Activated naive CD8-positive, alpha-beta T cell treated with anti-CD3 and anti-CD28 coated beads, Interleukin-2, amount 10 ng/mL, durations not matched to agents 7 days and 5 days (primary cell): Measurements from ENCODE around the gene PPTC7. TPM values are rescaled to one million over a fixed set of nuclear protein-coding genes. Genes with fewer than 3 reads are reported as not detected.
"Not testable (repeated sequence)": the region's sequence is repeated elsewhere in the genome, so short reads cannot be mapped to it uniquely, and the experiment has no call there.

Experiments used
- ATAC-seq: fragments of 150-1000 bp; cut with Tn5 transposase; one replicate; pipeline ENCODE4 v1.10.0; 2021; ENCODE audit warnings: low read depth, moderate library complexity
- POLR2A ChIA-PET: fragments of 350-600 bp; sonication (Branson Sonifier 250); formaldehyde crosslinking; loops from one replicate; lab custom pipeline; 2021; ENCODE audit warnings: antibody characterized with exemption; lab: Charles Lee
- DNase-seq: peaks from one replicate; pipeline ENCODE4 v3.0.0; 2021
- H3K27ac Mint-ChIP-seq: one replicate; pipeline ENCODE4 v1.8.0; 2022; ENCODE audit warnings: mild to moderate bottlenecking, mixed read lengths
- H3K27me3 Mint-ChIP-seq: one replicate; pipeline ENCODE4 v1.8.0; 2022; ENCODE audit warnings: mild to moderate bottlenecking, moderate library complexity, mixed read lengths
- H3K36me3 Mint-ChIP-seq: one replicate; pipeline ENCODE4 v1.8.0; 2021; ENCODE audit warnings: mild to moderate bottlenecking, mixed read lengths
- H3K4me1 Mint-ChIP-seq: one replicate; pipeline ENCODE4 v1.8.0; 2021; ENCODE audit warnings: mixed read lengths
- H3K4me3 Mint-ChIP-seq: one replicate; pipeline ENCODE4 v1.8.0; 2022; ENCODE audit warnings: mild to moderate bottlenecking, moderate library complexity, mixed read lengths
- H3K9me3 Mint-ChIP-seq: one replicate; pipeline ENCODE4 v1.8.0; 2021; ENCODE audit warnings: mixed read lengths
- total RNA-seq, 2 experiments: library from RNA; stranded (reverse); gene quantifications; one replicate each; pipeline ENCODE4 v1.2.3, GENCODE V29; 2021

Gene PPTC7, protein sequence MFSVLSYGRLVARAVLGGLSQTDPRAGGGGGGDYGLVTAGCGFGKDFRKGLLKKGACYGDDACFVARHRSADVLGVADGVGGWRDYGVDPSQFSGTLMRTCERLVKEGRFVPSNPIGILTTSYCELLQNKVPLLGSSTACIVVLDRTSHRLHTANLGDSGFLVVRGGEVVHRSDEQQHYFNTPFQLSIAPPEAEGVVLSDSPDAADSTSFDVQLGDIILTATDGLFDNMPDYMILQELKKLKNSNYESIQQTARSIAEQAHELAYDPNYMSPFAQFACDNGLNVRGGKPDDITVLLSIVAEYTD
- total RNA-seq = 10 to 100 TPM; 28.3 to 30.0 TPM

GRCh38 chr12:110583137-110584059 is at the start of gene PPTC7:
Gene PPTC7 (minus strand): TSS chr12:110583318. CDS start chr12:110583031, 287 bp downstream.
- no peaks in the 10 kb centered on the region for H3K27me3 Mint-ChIP-seq
- H3K9me3 Mint-ChIP-seq = no peaks in the 10 kb centered on the region
- H3K27ac Mint-ChIP-seq = peak within 1 kb of the TSS; percentile 91
- POLR2A ChIA-PET = interaction anchor here (1.2 to 2.6 kb wide), 2 partner anchors 81 to 133 kb away, joined by 3 to 11 read pairs; partner anchors contain the start of genes ARPC3, RAD9B and VPS29
- H3K4me1 Mint-ChIP-seq = peaks cover 52% of the 10 kb centered on the region
- ATAC-seq = peak; percentile 95
- H3K36me3 Mint-ChIP-seq = peaks cover 9% of the 10 kb centered on the region
- peak; percentile 91 for DNase-seq
- H3K4me3 Mint-ChIP-seq = peak within 1 kb of the TSS; percentile 94

GRCh38 chr12:110627500-110628195 is 44.5 kb upstream of the PPTC7 start:
- peaks cover 5% of the 10 kb centered on the region for H3K36me3 Mint-ChIP-seq
- POLR2A ChIA-PET = interaction anchor here (0.7 to 1.8 kb wide), 3 partner anchors 14 to 126 kb away, joined by 3 to 5 read pairs (median 3); partner anchors contain the start of genes RAD9B, TCTN1 and VPS29
- H3K9me3 Mint-ChIP-seq = no peaks in the 10 kb centered on the region
- peaks cover 13% of the 10 kb centered on the region for H3K4me1 Mint-ChIP-seq
- no peaks in the 10 kb centered on the region for H3K27me3 Mint-ChIP-seq
- DNase-seq (no peak), ATAC-seq (no peak)
- peak overlapping the region; percentile 40 for H3K4me3 Mint-ChIP-seq
- H3K27ac Mint-ChIP-seq = peak overlapping the region; percentile 59

- no peak overlapping the region for H3K27ac Mint-ChIP-seq
- peaks cover 2% of the 10 kb centered on the region for H3K36me3 Mint-ChIP-seq
- DNase-seq (no peak), ATAC-seq (no peak)
- POLR2A ChIA-PET = interaction anchor here (0.9 kb wide), 1 partner anchor 18 kb away, joined by 3 read pairs; no protein-coding TSS in a partner anchor
- no peaks in the 10 kb centered on the region for H3K9me3 Mint-ChIP-seq
- no peak overlapping the region for H3K4me3 Mint-ChIP-seq
- H3K27me3 Mint-ChIP-seq = peaks cover under 1% of the 10 kb centered on the region
- H3K4me1 Mint-ChIP-seq = peaks cover 13% of the 10 kb centered on the region
These were observed 39.5 kb upstream of the PPTC7 start for GRCh38 chr12:110622582-110622981.

DNA sequence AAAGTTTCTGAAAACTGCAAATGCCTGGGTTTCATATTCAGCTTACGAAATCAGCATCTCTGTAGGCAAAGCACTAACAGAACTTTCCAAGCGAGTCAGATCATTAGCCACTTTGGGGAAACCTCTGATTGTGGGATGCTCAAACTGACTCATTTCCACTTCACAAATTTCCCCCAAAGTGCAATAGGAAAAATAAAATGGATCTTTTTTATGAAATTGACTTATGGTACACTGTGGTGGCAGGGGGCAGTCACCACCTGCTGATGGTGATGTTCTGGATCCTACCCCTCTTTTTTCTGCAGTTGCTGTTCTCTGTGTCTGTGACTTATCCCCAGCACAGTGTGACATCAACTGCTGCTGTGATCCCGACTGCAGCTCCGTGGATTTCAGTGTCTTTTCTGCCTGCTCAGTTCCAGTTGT is 36.4 kb upstream of the PPTC7 start:
- DNase-seq (no peak), ATAC-seq (peak; percentile 82)
- Mint-ChIP-seq H3K27ac (no peak overlapping the region), H3K4me3 (no peak overlapping the region), H3K4me1 (peaks cover 6% of the 10 kb centered on the region), H3K36me3 (no peaks in the 10 kb centered on the region), H3K9me3 (no peaks in the 10 kb centered on the region), H3K27me3 (peaks cover 2% of the 10 kb centered on the region)
- POLR2A ChIA-PET = interaction anchor here (0.5 to 0.6 kb wide), 2 partner anchors 13 to 151 kb away, joined by 3 read pairs; partner anchors contain the start of gene FAM216A

- POLR2A ChIA-PET = no interaction called here
- Mint-ChIP-seq H3K27me3 (peaks cover 2% of the 10 kb centered on the region), H3K9me3 (no peaks in the 10 kb centered on the region), H3K36me3 (no peaks in the 10 kb centered on the region), H3K4me3 (no peak overlapping the region), H3K4me1 (peaks cover 9% of the 10 kb centered on the region), H3K27ac (no peak overlapping the region)
- no peak for DNase-seq
- no peak for ATAC-seq
These were observed 33.5 kb upstream of the PPTC7 start for GRCh38 chr12:110616471-110617115.

- no peak for DNase-seq
- H3K36me3 Mint-ChIP-seq = no peaks in the 10 kb centered on the region
- no peaks in the 10 kb centered on the region for H3K9me3 Mint-ChIP-seq
- no peak for ATAC-seq
- POLR2A ChIA-PET = interaction anchor here (0.9 to 3.6 kb wide), 3 partner anchors 10 to 75 kb away, joined by 3 to 23 read pairs (median 11); partner anchors contain the start of gene HVCN1
- H3K4me3 Mint-ChIP-seq = no peak overlapping the region
- H3K4me1 Mint-ChIP-seq = peaks cover 14% of the 10 kb centered on the region
- H3K27me3 Mint-ChIP-seq = peaks cover 2% of the 10 kb centered on the region
- no peak overlapping the region for H3K27ac Mint-ChIP-seq
These were observed 32.1 kb upstream of the PPTC7 start for GRCh38 chr12:110615171-110615570.

DNA sequence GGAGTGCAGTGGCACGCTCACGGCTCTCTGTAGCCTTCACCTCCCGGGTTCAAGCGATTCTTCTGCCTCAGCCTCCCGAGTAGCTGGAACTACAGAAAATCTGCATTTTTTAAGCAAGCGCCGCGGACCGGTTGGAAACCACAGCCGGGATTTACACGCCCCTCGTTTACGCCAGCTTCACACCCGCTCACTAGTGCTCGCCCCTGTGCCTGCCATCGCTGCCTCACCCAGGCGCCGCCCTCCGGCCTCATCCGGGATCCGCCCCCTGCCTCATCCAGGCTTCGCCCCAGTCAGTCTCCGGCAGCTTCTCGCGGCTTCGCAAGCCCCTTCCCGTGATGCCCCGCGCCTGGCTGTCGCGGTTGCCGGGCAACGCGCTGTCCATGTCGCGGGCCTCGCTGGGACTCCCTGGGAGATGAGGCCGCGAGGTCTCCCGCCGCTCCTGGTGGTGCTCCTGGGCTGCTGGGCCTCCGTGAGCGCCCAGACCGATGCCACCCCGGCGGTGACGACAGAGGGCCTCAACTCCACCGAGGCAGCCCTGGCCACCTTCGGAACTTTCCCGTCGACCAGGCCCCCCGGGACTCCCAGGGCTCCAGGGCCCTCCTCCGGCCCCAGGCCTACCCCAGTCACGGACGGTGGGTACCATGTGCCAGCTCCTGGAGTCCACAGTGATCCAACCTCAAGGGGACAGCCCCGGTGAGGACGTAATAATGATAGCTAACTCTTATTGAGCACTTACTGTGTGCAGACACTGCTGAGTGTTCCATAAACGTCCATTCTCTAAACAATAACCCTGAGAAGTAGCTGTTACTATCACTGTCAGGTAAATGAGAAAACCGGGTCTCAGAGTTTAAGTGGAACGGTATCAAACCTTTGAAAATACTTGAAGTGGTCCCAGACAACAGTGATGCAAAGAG is 30.9 kb upstream of the PPTC7 start, which contains the start of gene TCTN1:
Gene TCTN1 (plus strand): TSS at position 359 of the 914 bp plus-strand sequence. CDS start 54 bp downstream, at position 413.
- Mint-ChIP-seq H3K27ac (peak within 1 kb of the TSS; percentile 89), H3K4me3 (peak within 1 kb of the TSS; percentile 85), H3K4me1 (peaks cover 8% of the 10 kb centered on the region), H3K9me3 (no peaks in the 10 kb centered on the region), H3K27me3 (peaks cover 2% of the 10 kb centered on the region), H3K36me3 (no peaks in the 10 kb centered on the region)
- peak; percentile 97 for DNase-seq
- POLR2A ChIA-PET = interaction anchor here (0.7 to 3.6 kb wide), 18 partner anchors 9 to 164 kb away, joined by 3 to 23 read pairs (median 6); partner anchors contain the start of genes ARPC3, FAM216A, GPN3 and HVCN1
- ATAC-seq = peak; percentile 100

DNA sequence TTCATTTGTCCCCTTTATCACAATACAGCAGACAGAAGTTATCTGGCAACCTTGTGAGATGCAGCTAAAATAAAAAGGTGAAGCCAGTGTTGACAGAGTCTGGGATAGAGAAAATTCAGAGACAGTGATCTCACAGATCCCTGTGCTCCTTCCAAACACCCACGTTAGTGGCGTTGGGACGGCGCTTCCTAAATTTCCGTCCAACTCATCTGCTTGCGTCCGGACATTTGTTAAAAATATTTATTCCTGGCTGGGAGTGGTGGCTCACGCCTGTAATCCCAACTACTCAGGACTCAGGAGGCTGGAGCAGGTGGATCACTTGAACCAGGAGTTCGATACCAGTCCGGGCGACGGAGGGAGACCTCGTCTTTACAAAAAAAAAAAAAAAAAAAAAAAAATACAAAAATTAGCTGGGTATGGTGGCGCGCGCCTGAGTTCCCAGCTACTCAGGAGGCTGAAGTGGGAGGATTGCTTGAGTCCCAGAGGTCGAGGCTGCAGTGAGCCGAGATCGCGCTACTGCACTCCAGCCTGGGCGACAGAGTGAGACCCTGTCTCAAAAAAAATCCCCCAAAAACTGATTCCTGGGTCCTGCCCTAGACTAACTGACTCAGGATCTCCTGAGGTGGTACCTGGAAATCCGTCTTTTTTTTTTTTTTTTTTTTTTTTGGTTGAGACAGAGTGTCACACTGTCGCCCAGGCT is 30.1 kb upstream of the PPTC7 start:
- no peak for DNase-seq
- Mint-ChIP-seq H3K9me3 (no peaks in the 10 kb centered on the region), H3K4me1 (peaks cover 8% of the 10 kb centered on the region), H3K4me3 (peak overlapping the region; percentile 85), H3K27me3 (peaks cover 2% of the 10 kb centered on the region), H3K36me3 (no peaks in the 10 kb centered on the region), H3K27ac (peak overlapping the region; percentile 89)
- no peak for ATAC-seq
- POLR2A ChIA-PET = interaction anchor here (0.7 to 3.6 kb wide), 18 partner anchors 9 to 163 kb away, joined by 3 to 23 read pairs (median 6); partner anchors contain the start of genes ARPC3, FAM216A, GPN3 and HVCN1

DNA sequence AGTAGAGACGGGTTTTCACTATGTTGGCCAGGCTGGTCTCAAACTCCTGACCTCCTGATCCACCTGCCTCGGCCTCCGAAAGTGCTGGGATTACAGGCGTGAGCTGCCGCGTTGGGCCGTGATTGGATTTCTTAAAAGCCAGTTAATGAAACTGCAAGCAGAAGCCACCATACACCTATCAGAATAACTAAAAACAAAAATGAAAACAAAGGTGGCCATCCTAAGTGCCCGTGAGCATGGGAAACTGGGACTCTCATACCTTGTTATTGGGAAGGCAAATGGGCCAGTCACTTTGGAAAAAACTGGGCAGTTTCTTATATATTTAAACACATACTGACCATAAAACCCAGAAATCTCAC is 23.1 kb upstream of the PPTC7 start:
- POLR2A ChIA-PET = interaction anchor here (0.6 to 3.2 kb wide), 11 partner anchors 8 to 527 kb away, joined by 3 to 20 read pairs (median 6); partner anchors contain the start of genes ARPC3, FAM216A, GPN3 and HVCN1
- Mint-ChIP-seq H3K4me3 (peak overlapping the region; percentile 79), H3K27ac (peak overlapping the region; percentile 80), H3K27me3 (no peaks in the 10 kb centered on the region), H3K9me3 (no peaks in the 10 kb centered on the region), H3K4me1 (peaks cover 12% of the 10 kb centered on the region), H3K36me3 (no peaks in the 10 kb centered on the region)
- no peak for DNase-seq
- ATAC-seq = no peak

GRCh38 chr12:110602085-110602814 is 19.1 kb upstream of the PPTC7 start:
- not testable (repeated sequence) for H3K4me3 Mint-ChIP-seq
- peaks cover 13% of the 10 kb centered on the region for H3K4me1 Mint-ChIP-seq

More at GRCh38 chr12:110602085-110602814, 19.1 kb upstream of the PPTC7 start:
- DNase-seq (peak; percentile 38), ATAC-seq (peak; percentile 67)
- H3K9me3 Mint-ChIP-seq, H3K27ac Mint-ChIP-seq, H3K27me3 Mint-ChIP-seq, H3K36me3 Mint-ChIP-seq: not testable (repeated sequence)
- POLR2A ChIA-PET = interaction anchor here (2.4 to 5.2 kb wide), 4 partner anchors 12 to 152 kb away, joined by 8 to 34 read pairs (median 16); partner anchors contain the start of genes ARPC3, FAM216A, GPN3 and TCTN1
